GM19452 (cell line): ENCODE data around the gene EDC4.
A peak's percentile ranks its signal among the peaks of the same experiment; 100 is the strongest.

Experiments used
- ATAC-seq: cut with Tn5 transposase; IDR thresholded peaks from one replicate; pipeline ENCODE4 v1.9.1; 2021; ENCODE audit not compliant: unreplicated experiment

EDC4 gene

DNA sequence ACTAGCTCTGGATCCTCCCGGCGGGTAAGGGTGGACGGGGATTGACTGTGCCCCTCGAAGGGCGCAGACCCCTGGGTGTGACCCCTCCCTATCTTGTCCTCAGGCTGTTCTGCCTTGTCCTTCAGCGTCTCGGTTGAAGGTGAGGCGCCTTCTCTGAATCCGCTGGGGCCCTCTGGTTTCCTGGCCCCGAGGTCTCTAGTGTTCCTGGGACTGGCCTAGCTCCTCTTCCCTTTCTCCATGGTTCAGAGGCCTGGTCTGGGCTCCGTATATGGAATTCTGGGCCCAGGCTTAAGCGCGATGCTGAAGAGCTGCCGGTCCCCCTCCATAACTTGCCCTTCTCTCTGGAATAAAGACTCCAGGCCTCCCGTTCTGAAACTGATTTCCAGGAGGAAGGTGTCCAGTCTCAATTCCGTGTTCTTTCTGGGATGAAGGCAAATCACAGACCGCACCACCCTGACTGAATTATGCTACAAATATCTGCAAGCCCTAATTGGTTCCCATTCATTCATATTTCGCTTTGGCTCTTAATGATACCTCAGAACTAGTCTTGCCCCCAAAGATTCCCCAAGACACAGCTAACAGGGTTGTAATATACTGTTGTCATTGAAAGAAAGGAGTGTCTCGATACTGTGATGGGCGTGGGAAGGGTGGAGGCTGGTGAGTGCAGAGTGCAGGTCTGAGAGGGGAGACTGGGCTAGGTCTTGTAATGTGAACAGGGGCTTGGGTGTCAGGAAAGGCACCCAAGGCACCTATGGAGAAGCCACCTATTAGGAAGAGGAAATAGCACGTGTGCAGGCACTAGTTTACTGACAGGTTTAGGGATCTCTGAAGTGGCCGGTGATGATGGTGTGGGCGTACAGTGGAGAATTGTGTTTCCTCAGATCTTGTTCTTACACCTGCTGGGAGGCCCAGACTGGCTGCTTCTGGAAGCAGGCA, 851 bp downstream of the EDC4 start:
- peak; percentile 8 for ATAC-seq

GRCh38 chr16:67874372-67874771, 1.5 kb downstream of the EDC4 start:
- no peak for ATAC-seq

GRCh38 chr16:67877064-67877463, 4.2 kb downstream of the EDC4 start:
- ATAC-seq: no peak

DNA sequence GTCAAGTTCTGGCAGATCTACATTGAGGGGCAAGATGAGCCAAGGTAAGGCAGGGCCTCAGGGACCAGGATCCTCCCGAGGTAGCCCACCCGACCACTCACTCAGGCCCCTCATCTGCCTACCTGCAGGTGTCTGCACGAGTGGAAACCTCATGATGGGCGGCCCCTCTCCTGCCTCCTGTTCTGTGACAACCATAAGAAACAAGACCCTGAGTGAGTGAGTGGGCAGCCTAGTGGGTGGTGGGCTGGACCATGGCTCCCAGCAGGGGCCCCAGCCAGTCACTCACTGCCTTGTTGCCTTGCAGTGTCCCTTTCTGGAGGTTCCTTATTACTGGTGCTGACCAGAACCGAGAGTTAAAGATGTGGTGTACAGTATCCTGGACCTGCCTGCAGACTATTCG, 5.4 kb downstream of the EDC4 start:
- ATAC-seq: no peak

- ATAC-seq: no peak
Measured at GRCh38 chr16:67878846-67879245, 6.0 kb downstream of the EDC4 start.

- no peak for ATAC-seq
Measured at GRCh38 chr16:67879462-67879861, 6.6 kb downstream of the EDC4 start.

DNA sequence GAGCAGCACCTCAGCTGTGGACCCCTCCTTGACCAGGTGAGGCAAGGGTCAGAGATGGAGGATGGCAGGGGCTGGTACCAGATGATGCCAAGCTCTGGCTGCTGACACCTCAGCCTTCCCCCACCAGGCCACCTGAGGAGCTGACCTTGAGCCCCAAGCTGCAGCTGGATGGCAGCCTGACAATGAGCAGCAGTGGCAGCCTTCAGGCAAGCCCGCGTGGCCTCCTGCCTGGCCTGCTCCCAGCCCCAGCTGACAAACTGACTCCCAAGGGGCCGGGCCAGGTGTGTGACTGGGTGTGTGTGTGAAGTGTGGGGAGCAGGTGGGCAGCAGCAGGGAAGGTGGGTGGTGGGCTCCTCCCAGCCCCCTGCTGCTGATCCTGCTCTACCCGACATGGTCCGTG, 7.1 kb downstream of the EDC4 start:
- no peak for ATAC-seq

GRCh38 chr16:67880584-67880983, 7.7 kb downstream of the EDC4 start:
- no peak for ATAC-seq

DNA sequence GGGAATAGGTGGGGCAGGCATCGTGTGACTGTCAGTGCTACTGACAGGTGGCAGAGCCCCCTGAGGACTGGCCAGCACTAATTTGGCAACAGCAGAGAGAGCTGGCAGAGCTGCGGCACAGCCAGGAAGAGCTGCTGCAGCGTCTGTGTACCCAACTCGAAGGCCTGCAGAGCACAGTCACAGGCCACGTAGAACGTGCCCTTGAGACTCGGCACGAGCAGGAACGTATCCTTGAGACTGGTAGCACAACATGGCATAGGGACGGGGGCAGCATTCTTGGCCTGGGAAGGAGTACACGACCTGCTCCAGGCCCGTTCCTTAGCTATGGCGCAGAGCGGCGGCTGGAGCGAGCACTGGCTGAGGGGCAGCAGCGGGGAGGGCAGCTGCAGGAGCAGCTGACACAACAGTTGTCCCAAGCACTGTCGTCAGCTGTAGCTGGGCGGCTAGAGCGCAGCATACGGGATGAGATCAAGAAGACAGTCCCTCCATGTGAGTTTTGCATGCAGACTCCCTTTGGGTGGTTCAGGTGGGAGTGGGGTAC, 8.8 kb downstream of the EDC4 start:
- no peak for ATAC-seq

DNA sequence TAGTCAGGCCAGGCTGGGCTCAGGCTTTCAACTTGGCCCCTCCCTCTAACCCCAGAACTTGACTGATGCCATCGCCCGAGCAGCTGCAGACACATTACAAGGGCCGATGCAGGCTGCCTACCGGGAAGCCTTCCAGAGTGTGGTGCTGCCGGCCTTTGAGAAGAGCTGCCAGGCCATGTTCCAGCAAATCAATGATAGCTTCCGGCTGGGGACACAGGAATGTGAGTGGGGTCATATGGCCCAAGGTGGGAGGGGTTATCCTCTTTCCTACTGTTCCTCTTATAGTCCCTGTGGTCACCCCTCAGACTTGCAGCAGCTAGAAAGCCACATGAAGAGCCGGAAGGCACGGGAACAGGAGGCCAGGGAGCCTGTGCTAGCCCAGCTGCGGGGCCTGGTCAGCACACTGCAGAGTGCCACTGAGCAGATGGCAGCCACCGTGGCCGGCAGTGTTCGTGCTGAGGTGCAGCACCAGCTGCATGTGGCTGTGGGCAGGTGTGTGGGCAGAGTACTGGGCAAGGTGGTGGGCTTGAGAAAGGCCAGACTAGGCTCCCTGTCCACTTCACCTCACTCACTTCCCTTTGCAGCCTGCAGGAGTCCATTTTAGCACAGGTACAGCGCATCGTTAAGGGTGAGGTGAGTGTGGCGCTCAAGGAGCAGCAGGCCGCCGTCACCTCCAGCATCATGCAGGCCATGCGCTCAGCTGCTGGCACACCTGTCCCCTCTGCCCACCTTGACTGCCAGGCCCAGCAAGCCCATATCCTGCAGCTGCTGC, 9.7 kb downstream of the EDC4 start:
- ATAC-seq: no peak

GRCh38 chr16:67883146-67883871, 10.5 kb downstream of the EDC4 start:
- ATAC-seq: no peak

DNA sequence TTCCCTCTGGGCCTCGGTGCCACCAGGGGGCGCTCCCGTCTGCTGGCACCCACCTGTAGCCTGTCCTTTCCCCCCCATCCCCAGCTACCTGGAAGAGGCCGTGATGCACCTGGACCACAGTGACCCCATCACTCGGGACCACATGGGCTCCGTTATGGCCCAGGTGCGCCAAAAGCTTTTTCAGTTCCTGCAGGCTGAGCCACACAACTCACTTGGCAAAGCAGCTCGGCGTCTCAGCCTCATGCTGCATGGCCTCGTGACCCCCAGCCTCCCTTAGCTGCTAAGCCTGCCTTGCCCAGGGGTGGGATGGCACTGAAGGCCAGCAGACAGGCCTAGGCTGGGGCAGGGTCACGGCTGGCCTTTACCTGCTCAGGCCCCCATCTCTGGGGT, 11.0 kb downstream of the EDC4 start:
- ATAC-seq: no peak

DNA sequence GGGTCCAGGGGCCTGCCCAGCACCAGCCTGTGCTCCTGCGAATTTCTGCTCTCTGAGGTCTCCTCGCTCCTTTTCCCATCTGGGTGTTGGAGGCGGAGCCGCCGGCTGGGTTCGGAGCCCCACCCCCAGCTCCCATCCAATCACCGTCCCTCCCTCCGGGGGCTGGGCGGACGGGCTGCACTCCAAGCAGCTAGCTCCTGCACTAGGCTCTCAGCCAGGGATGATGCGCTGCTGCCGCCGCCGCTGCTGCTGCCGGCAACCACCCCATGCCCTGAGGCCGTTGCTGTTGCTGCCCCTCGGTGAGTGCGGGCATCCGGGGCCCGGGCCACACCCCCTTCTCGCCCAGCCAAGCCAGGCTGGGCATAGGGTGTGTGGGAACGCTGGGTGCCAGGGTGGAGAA, 11.8 kb downstream of the EDC4 start, which contains the start of gene NRN1L:
Gene NRN1L (plus strand): TSS at position 202 of the 400 bp plus-strand sequence. CDS start 19 bp downstream, at position 221.
- ATAC-seq: no peak

GRCh38 chr16:67885545-67885944, 12.7 kb downstream of the EDC4 start:
- no peak for ATAC-seq

DNA sequence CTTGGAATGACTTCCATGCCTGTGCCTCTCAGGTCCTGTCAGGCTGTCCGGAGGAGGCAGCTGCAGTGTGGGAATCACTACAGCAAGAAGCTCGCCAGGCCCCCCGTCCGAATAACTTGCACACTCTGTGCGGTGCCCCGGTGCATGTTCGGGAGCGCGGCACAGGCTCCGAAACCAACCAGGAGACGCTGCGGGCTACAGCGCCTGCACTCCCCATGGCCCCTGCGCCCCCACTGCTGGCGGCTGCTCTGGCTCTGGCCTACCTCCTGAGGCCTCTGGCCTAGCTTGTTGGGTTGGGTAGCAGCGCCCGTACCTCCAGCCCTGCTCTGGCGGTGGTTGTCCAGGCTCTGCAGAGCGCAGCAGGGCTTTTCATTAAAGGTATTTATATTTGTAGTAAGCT, 13.1 kb downstream of the EDC4 start:
- ATAC-seq: no peak

DNA sequence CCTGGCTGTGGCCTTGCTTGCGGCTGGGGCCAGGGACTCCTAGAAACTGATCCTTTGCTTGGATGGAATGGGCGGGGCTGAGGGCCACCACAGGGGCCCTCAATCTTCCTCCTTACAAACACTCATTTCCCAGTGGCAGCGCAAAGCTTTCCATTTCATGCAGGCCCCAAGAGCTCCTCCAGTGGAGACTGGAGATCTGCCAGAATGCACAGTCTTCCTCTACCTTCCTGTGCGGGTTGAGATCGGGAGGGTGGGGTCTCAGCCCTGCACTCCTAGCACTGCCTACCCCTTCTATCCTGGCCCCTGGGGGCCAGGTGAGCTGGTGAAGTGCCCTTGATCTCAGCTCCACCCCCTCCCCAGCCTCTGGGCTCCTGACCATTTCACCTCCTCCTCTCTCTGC, 13.5 kb downstream of the EDC4 start:
- no peak for ATAC-seq

GRCh38 chr16:67888331-67888730, 15.5 kb downstream of the EDC4 start:
- ATAC-seq: no peak

DNA sequence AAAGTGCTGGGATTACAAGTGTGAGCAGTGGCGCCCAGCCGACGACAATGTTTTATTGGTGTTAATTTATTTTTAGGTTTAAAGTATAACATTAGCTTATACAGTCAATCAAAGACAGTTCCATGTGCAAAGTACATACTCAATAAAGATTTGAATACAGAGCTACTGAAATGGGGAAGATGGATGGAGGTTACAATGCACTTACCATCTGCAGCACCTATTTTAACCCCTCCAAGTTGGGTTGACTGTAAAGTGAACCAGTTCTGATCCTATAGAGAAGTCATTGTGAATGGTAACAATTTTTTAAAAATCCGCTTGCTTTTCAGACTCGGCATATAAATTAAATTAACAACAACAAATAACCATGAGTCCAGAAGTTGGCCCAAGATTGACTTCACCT, 19.5 kb downstream of the EDC4 start:
- ATAC-seq: no peak

- ATAC-seq: peak; percentile 84
Measured at GRCh38 chr16:67892899-67893742, 20.3 kb downstream of the EDC4 start, which contains the start of gene PSKH1. Gene PSKH1, plus strand, starts transcription at chr16:67893254. Its CDS starts 15,496 bp downstream, at chr16:67908750.
